CD4-positive, alpha-beta T cell (primary cell): ENCODE measurements around the gene GSC. TPM values are rescaled to one million over a fixed set of nuclear protein-coding genes. Genes with fewer than 3 reads are reported as not detected.
"Not testable (repeated sequence)": the region's sequence is repeated elsewhere in the genome, so short reads cannot be mapped to it uniquely, and the experiment has no call there.

Experiments used
- ATAC-seq: fragments of 200-7000 bp; cut with Tn5 transposase; one replicate; pipeline ENCODE4 v1.10.0; 2022; ENCODE audit warnings: mild to moderate bottlenecking; ENCODE audit not compliant: poor library complexity
- CTCF ChIA-PET: fragments of 350-600 bp; sonication (Branson Sonifier 250); formaldehyde crosslinking; loops from one replicate; lab custom pipeline; 2021; ENCODE audit warnings: antibody characterized with exemption, inconsistent platforms; lab: Charles Lee
- POLR2A ChIA-PET: fragments of 350-600 bp; sonication (Branson Sonifier 250); formaldehyde crosslinking; loops from one replicate; lab custom pipeline; 2021; ENCODE audit warnings: antibody characterized with exemption, inconsistent platforms; lab: Charles Lee
- DNase-seq, 14 experiments: peaks; one replicate each; pipeline ENCODE4 v3.0.0-alpha.2; 2013 to 2020; ENCODE audit warnings: mixed read lengths in 2 of 14
- H3K27ac ChIP-seq, 2 donors: one replicate each; pipeline versions ENCODE4 v1.5.1 to v1.7.0; 2013; ENCODE audit warnings: low read length in 2 of 2, low read depth in 1 of 2, mild to moderate bottlenecking in 1 of 2
- H3K27me3 ChIP-seq, 2 experiments: 1 replicate in 1 of 2; 2 replicates in 1 of 2; pipeline versions ENCODE4 v1.6.1 to v1.7.0; 2013; ENCODE audit warnings: low read length in 2 of 2, control low read depth in 1 of 2, mild to moderate bottlenecking in 1 of 2, moderate library complexity in 1 of 2; ENCODE audit not compliant: insufficient read depth in 2 of 2, control insufficient read depth in 1 of 2
- H3K36me3 ChIP-seq: one replicate; pipeline ENCODE4 v1.6.1; 2013; ENCODE audit warnings: low read length, control low read depth; ENCODE audit not compliant: insufficient read depth
- H3K4me1 ChIP-seq: one replicate; pipeline ENCODE4 v1.6.1; 2013; ENCODE audit warnings: low read length, control low read depth; ENCODE audit not compliant: insufficient read depth
- H3K4me3 ChIP-seq: one replicate; pipeline ENCODE4 v1.5.1; 2013; ENCODE audit warnings: mild to moderate bottlenecking, low read length, moderate library complexity
- H3K9me3 ChIP-seq, 2 experiments: 1 replicate in 1 of 2; 2 replicates in 1 of 2; pipeline versions ENCODE4 v1.6.1 to v1.7.0; 2013; ENCODE audit warnings: low read length in 2 of 2, mild to moderate bottlenecking in 2 of 2, control low read depth in 1 of 2, moderate library complexity in 1 of 2; ENCODE audit not compliant: control insufficient read depth in 1 of 2, insufficient read depth in 1 of 2
- H3K27ac Mint-ChIP-seq: one replicate; pipeline ENCODE4 v1.8.0; 2020; ENCODE audit warnings: mixed read lengths
- H3K27me3 Mint-ChIP-seq: one replicate; pipeline ENCODE4 v1.8.0; 2021; ENCODE audit warnings: mixed read lengths
- H3K36me3 Mint-ChIP-seq: one replicate; pipeline ENCODE4 v1.8.0; 2021; ENCODE audit warnings: low read depth, mixed read lengths
- H3K4me1 Mint-ChIP-seq: one replicate; pipeline ENCODE4 v1.8.0; 2021; ENCODE audit warnings: low read depth, mixed read lengths
- H3K4me3 Mint-ChIP-seq: one replicate; pipeline ENCODE4 v1.8.0; 2020; ENCODE audit warnings: mild to moderate bottlenecking, mixed read lengths
- H3K9me3 Mint-ChIP-seq: one replicate; pipeline ENCODE4 v1.8.0; 2020; ENCODE audit warnings: mixed read lengths
- CTCF ChIP-seq: fragments of 200-600 bp; IDR thresholded peaks from one replicate; pipeline ENCODE4 v1.8.0; 2022; ENCODE audit warnings: antibody characterized with exemption, mild to moderate bottlenecking
- intact Hi-C, 2 experiments: fragments of 100-400 bp; cut with DNase I in 1 of 2; cut with micrococcal nuclease in 1 of 2; formaldehyde crosslinking; loops; one replicate each; pipeline versions ENCODE4 v1.15.1 to v1.9.0; 2023 to 2025; cut with DNase I, micrococcal nuclease
- total RNA-seq, 174 experiments: library from RNA in 2 of 174; stranded (reverse) in 2 of 174; gene quantifications; one replicate each; pipeline ENCODE4 v1.2.3 and lab custom pipeline; 2021 to 2026

Gene GSC
- total RNA-seq, 2 experiments from 2014 or later, result not detected

- ATAC-seq (no peak), DNase-seq (no peak)
- H3K36me3 Mint-ChIP-seq, result no peaks in the 10 kb centered on the region
- Histone ChIP-seq H3K4me1 (no peaks in the 10 kb centered on the region), H3K27me3 (no peaks in the 10 kb centered on the region), H3K9me3 (no peaks in the 10 kb centered on the region), H3K4me3 (no peak overlapping the region), H3K36me3 (no peaks in the 10 kb centered on the region), H3K27ac (no peak overlapping the region)
- H3K27me3 Mint-ChIP-seq, result peaks cover 16% of the 10 kb centered on the region
- no peak overlapping the region for H3K4me3 Mint-ChIP-seq
- no peak overlapping the region for H3K27ac Mint-ChIP-seq
- ChIA-PET CTCF (no interaction called here), POLR2A (no interaction called here)
- intact Hi-C loops, result no loop called here
- TF ChIP-seq CTCF, result no peak
- H3K4me1 Mint-ChIP-seq, result no peaks in the 10 kb centered on the region
- no peaks in the 10 kb centered on the region for H3K9me3 Mint-ChIP-seq
These were observed 35.9 kb upstream of the GSC start for GRCh38 chr14:94805680-94806288.

GRCh38 chr14:94801225-94801624, 31.3 kb upstream of the GSC start:
- DNase-seq, result no peak
- no peaks in the 10 kb centered on the region for H3K9me3 ChIP-seq
- Mint-ChIP-seq H3K4me1 (no peaks in the 10 kb centered on the region), H3K27ac (no peak overlapping the region), H3K4me3 (no peak overlapping the region), H3K27me3 (peaks cover 21% of the 10 kb centered on the region), H3K9me3 (no peaks in the 10 kb centered on the region), H3K36me3 (no peaks in the 10 kb centered on the region)
- ChIA-PET POLR2A (no interaction called here), CTCF (no interaction called here)
- no peak overlapping the region for H3K27ac ChIP-seq
- H3K4me1 ChIP-seq, result no peaks in the 10 kb centered on the region
- intact Hi-C loops, result no loop called here
- H3K4me3 ChIP-seq, result no peak overlapping the region
- H3K27me3 ChIP-seq, result no peaks in the 10 kb centered on the region
- ATAC-seq, result no peak
- H3K36me3 ChIP-seq, result no peaks in the 10 kb centered on the region
- TF ChIP-seq CTCF, result no peak

DNA sequence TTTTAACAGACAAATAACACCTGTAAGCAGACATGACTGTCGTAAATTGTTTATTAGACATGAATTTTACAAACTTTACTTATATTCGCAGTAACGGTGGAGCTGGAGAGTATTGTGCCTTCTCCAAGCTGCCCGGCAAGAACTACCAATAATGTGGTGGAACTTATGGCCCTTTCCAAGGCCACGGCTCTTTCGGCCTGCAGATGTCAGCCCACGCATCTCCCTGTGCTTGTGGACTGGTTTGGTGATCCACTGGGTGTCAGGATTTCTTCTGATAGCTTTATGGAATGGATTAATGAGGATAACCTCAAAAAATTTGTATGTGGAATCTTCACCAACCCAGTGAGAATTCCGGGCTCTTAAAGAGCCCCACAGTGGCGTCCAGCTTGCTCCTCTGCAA, 30.9 kb upstream of the GSC start:
- H3K36me3 ChIP-seq, POLR2A ChIA-PET, H3K27ac ChIP-seq, H3K27me3 ChIP-seq, ATAC-seq, CTCF ChIA-PET, DNase-seq, H3K9me3 ChIP-seq, H3K27ac Mint-ChIP-seq, H3K4me3 Mint-ChIP-seq, H3K36me3 Mint-ChIP-seq, H3K4me1 Mint-ChIP-seq, intact Hi-C loops, H3K9me3 Mint-ChIP-seq, H3K4me1 ChIP-seq, H3K4me3 ChIP-seq: not testable (repeated sequence)
- peaks cover 24% of the 10 kb centered on the region for H3K27me3 Mint-ChIP-seq

DNA sequence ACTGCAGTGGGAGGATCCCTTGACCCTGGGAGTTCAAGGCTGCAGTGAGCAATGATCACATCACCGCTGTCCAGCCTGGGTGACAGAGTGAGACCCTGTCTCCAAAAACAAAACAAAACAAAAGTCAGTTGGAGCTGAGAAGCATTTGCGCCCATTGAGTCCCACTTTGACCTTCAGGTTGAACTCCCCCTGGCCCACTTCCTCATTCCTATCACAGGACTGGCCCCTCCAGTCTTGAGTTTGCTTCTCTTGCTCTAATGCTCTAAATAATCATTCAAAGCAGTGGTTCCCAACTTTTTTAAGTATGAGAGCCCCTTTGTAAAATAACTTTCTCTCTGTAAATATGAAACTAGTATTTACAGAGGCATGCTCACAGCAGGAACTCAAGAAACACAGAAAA, 28.0 kb upstream of the GSC start:
- no peaks in the 10 kb centered on the region for H3K9me3 ChIP-seq
- no peak overlapping the region for H3K4me3 Mint-ChIP-seq
- no peak overlapping the region for H3K4me3 ChIP-seq
- TF ChIP-seq CTCF, result no peak
- H3K4me1 Mint-ChIP-seq, result no peaks in the 10 kb centered on the region
- intact Hi-C loops, result no loop called here
- DNase-seq, result no peak
- H3K27me3 Mint-ChIP-seq, result peaks cover 38% of the 10 kb centered on the region
- no peaks in the 10 kb centered on the region for H3K4me1 ChIP-seq
- no peaks in the 10 kb centered on the region for H3K36me3 Mint-ChIP-seq
- no peak overlapping the region for H3K27ac ChIP-seq
- no peaks in the 10 kb centered on the region for H3K9me3 Mint-ChIP-seq
- CTCF ChIA-PET, result no interaction called here
- POLR2A ChIA-PET, result no interaction called here
- H3K27me3 ChIP-seq, result no peaks in the 10 kb centered on the region
- no peaks in the 10 kb centered on the region for H3K36me3 ChIP-seq
- H3K27ac Mint-ChIP-seq, result no peak overlapping the region
- no peak for ATAC-seq
